Tibial artery (tissue), 4 donors: ENCODE data around the gene SLC28A1.

Experiments used
- DNase-seq, 2 donors: peaks; one replicate each; pipeline ENCODE4 v3.0.0-alpha.2; 2019
- H3K27ac ChIP-seq, 2 donors: fragments of 200-600 bp; sonication (generic) in 1 of 2; 1 replicate in 1 of 2; 2 replicates in 1 of 2; pipeline ENCODE4 v1.5.1; 2018 to 2019; ENCODE audit warnings: mild to moderate bottlenecking in 1 of 2
- H3K27me3 ChIP-seq, 2 donors: fragments of 200-600 bp; sonication (generic) in 1 of 2; one replicate each; pipeline versions ENCODE4 v1.5.1 to v1.6.0; 2016 to 2019
- H3K36me3 ChIP-seq, 3 donors: fragments of 200-600 bp; sonication (generic) in 2 of 3; one replicate each; pipeline ENCODE4 v1.5.1; 2016 to 2019; ENCODE audit warnings: mild to moderate bottlenecking in 2 of 3
- H3K4me1 ChIP-seq, 4 donors: fragments of 200-600 bp; sonication (generic) in 2 of 4; 1 replicate in 3 of 4; 2 replicates in 1 of 4; pipeline ENCODE4 v1.5.1; 2016 to 2019
- H3K4me3 ChIP-seq, 2 donors: fragments of 200-600 bp; sonication (generic) in 1 of 2; 1 replicate in 1 of 2; 2 replicates in 1 of 2; pipeline ENCODE4 v1.5.1; 2018 to 2019; ENCODE audit warnings: mild to moderate bottlenecking in 2 of 2
- H3K9me3 ChIP-seq, 3 donors: fragments of 200-600 bp; sonication (generic) in 1 of 3; one replicate each; pipeline ENCODE4 v1.5.1; 2016 to 2019
- intact Hi-C: fragments of 100-400 bp; cut with DNase I; formaldehyde crosslinking; loops from one replicate; pipeline ENCODE4 v1.15.0; 2023; ENCODE audit warnings: low total_unique reads
- TF ChIP-seq, protein P1 (sequence below), 2 experiments: fragments of 200-600 bp in 1 of 2; fragments of 450-650 bp in 1 of 2; IDR thresholded peaks; one replicate each; pipeline ENCODE4 v1.5.1; 2017 to 2019; ENCODE audit warnings: antibody characterized with exemption in 2 of 2, mild to moderate bottlenecking in 1 of 2, moderate library complexity in 1 of 2

Gene SLC28A1

DNA sequence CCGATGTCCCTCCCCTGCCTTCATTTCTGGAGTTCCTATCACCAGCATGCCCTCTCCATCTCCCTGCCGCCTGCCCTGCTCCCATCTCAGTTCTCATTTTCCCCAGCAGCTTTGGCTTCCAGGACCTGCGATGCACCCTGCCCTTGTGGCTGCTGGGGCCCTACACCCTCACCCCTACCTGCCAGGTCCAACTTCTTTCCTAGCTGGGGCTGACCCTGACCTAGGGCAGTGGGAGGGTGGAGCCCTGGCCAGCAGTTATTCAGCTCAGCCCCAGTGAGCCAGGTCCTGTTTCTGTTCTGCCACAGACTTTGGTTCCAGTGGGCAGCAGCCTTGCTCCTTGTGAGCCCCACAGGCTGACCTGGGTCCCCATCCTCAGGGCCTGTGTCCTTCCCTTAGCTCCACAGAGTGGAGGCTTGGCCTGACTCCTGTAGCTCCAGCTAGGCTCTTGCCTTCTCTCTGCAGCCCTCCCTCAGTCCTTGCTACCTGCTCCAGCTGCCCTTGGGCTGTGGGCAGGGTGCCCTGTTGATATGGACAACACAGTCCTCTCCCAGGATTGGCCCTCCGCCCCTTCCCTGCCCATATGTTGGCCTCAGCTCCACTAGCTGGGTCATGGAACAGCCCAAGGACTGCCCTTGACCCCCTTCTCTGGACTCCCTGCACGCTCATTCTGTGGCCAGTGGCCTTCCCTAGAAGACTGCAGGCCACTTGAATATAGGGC lies 62.5 kb downstream of the SLC28A1 start:
- Histone ChIP-seq H3K36me3 (no peaks in the 10 kb centered on the region), H3K27me3 (no peaks in the 10 kb centered on the region), H3K9me3 (no peaks in the 10 kb centered on the region), H3K4me1 (peaks cover 0 to 43% (median 19%) of the 10 kb centered on the region in 4 donors), H3K27ac (peak overlapping the region; percentile 49 to 62), H3K4me3 (no peak overlapping the region)
- no peak for DNase-seq
- TF ChIP-seq, protein P1, sequence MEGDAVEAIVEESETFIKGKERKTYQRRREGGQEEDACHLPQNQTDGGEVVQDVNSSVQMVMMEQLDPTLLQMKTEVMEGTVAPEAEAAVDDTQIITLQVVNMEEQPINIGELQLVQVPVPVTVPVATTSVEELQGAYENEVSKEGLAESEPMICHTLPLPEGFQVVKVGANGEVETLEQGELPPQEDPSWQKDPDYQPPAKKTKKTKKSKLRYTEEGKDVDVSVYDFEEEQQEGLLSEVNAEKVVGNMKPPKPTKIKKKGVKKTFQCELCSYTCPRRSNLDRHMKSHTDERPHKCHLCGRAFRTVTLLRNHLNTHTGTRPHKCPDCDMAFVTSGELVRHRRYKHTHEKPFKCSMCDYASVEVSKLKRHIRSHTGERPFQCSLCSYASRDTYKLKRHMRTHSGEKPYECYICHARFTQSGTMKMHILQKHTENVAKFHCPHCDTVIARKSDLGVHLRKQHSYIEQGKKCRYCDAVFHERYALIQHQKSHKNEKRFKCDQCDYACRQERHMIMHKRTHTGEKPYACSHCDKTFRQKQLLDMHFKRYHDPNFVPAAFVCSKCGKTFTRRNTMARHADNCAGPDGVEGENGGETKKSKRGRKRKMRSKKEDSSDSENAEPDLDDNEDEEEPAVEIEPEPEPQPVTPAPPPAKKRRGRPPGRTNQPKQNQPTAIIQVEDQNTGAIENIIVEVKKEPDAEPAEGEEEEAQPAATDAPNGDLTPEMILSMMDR (IDR thresholded peaks at IDR 0.05): no peak
- intact Hi-C loops: no loop called here

DNA sequence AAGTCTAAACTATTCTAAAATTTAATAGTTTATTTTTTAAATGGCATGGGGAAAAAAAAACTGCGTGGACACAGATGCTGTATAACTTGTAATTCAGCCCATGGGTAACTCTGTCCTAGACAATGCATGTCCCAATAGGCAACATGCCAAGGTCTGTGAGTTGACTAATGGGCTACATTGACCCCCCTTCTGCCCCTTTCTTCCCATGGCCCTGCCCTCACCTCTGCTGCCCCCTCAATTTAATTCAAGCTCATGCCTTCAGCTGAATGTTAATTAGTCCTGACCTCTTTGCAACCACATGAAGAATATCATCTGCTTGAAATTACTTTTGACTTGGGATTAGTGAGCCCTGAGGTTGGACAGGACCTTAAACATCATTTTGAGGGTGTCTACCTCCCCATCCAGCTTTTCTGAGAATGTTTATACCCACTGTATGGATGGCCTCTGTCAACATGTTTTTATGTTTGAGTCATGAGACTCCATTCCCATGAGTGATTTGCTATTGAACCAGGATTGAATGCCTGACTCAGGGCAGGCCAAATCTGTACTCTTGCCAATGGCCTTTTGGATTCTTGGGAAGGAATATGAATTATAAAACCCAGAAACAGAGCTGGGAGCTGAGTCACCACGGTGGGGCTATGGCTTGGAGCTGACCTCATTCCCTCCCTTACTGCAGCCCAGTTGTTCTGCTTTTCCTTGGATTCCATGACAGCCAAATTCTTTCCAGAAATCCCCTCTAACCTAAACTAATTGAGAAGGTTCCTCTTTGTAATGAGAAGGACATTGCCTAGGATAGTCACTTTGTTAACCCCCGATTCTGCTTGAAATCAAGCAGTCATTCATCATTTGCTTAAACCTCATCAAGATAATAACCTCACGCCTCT lies 63.7 kb downstream of the SLC28A1 start:
- TF ChIP-seq, protein P1 (IDR thresholded peaks at IDR 0.05): no peak
- no peaks in the 10 kb centered on the region for H3K9me3 ChIP-seq
- intact Hi-C loops: no loop called here
- peak; percentile 50 to 76 for DNase-seq
- peak overlapping the region; percentile 49 to 62 for H3K27ac ChIP-seq
- H3K4me1 ChIP-seq: peaks cover 0 to 43% (median 19%) of the 10 kb centered on the region in 4 donors
- no peak overlapping the region for H3K4me3 ChIP-seq
- no peaks in the 10 kb centered on the region for H3K27me3 ChIP-seq
- no peaks in the 10 kb centered on the region for H3K36me3 ChIP-seq

DNA sequence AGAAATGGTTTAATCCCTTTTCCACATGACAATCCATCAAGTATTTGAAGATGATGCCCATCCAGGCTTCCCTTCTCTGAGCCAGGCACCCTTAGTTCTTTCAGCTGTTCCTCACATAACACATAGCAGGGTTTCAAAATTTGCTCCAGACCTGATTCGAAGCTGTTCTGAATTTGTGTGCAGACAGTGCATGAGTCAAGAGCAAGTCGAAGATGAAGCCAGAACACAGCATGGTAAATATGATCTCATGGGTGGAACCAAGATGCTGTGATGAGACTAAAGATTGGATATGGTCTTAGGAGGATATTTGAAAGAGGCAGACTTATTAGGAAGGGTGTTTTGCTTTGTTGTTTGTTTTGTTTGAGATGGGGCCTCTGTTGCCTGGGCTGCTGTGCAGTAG lies 64.6 kb downstream of the SLC28A1 start:
- TF ChIP-seq, protein P1 (IDR thresholded peaks at IDR 0.05): no peak
- no peaks in the 10 kb centered on the region for H3K27me3 ChIP-seq
- H3K4me1 ChIP-seq: peaks cover 0 to 43% (median 19%) of the 10 kb centered on the region in 4 donors
- H3K27ac ChIP-seq: peak overlapping the region; percentile 49 to 62
- H3K36me3 ChIP-seq: no peaks in the 10 kb centered on the region
- no peaks in the 10 kb centered on the region for H3K9me3 ChIP-seq
- intact Hi-C loops: no loop called here
- DNase-seq: no peak
- H3K4me3 ChIP-seq: no peak overlapping the region

DNA sequence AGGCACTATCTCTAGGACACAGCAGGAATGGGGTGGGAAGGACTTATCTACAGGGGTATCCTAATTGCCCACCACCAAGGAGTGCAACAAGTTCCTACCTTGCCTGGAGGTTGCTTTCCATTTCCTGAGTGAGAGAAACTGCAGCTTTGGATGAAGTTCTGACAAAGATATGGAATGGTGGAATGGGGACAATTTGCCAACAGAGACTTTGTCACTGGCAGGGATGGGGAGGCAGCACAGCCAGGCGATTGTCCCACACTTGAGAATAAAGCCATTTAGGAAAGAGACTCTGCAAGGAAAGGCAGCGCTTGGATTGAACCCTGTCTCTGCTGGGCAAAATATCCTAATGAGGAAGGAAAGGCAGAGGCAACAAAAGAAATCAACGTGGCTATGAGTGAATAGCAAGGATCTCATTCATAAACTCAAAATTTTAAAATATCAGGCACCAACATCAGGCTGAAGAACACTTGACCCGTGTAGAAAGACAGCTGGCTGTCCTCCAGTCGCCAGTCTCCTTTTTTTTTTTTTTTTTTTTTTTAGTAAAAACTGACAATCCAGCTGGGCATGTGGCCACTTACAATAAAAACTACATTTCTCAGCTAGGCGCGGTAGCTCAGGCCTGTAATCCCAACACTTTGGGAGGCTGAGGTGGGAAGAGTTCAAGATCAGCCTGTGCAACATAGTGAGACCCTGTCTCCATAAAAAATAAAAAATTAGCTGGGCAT lies 65.5 kb downstream of the SLC28A1 start:
- Histone ChIP-seq H3K9me3 (no peaks in the 10 kb centered on the region), H3K27me3 (no peaks in the 10 kb centered on the region), H3K36me3 (no peaks in the 10 kb centered on the region), H3K27ac (peak overlapping the region; percentile 49 to 62), H3K4me3 (no peak overlapping the region), H3K4me1 (peaks cover 0 to 43% (median 19%) of the 10 kb centered on the region in 4 donors)
- intact Hi-C loops: no loop called here
- TF ChIP-seq, protein P1 (IDR thresholded peaks at IDR 0.05): no peak
- DNase-seq: no peak

DNA sequence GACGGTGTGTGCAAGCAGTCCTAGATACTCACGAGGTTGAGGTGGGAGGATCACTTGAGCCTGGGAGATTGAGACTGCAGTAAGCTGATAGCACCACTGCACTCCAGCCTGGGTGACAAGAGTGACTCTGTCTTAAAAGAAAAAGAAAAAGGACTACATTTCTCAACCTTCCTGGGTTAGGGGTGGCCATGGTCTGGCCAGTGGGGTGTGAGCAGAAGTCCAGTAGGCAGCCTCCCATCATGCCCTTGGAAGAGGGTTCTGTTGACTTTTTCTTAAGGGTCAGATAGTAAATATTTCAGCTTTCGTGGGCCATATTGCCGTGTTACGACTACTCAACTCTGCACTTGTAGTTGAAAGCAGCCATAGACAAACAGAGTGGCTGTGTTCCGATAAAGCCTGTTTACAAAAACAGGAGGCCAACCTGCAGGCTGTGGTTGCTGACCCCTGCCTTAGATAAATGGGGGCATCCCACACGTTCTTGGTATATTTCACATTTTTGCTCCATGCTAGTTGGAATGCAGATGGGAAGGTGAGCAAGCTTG lies 66.2 kb downstream of the SLC28A1 start:
- no peak for DNase-seq
- Histone ChIP-seq H3K27ac (peak overlapping the region; percentile 49 to 62), H3K4me1 (peaks cover 0 to 47% (median 23%) of the 10 kb centered on the region in 4 donors), H3K36me3 (no peaks in the 10 kb centered on the region), H3K9me3 (no peaks in the 10 kb centered on the region), H3K27me3 (no peaks in the 10 kb centered on the region), H3K4me3 (no peak overlapping the region)
- intact Hi-C loops: no loop called here
- TF ChIP-seq, protein P1 (IDR thresholded peaks at IDR 0.05): no peak
